Lower lobe of right lung (tissue), 2 donors: ENCODE measurements around the gene PLCXD1. TPM values are rescaled to one million over a fixed set of nuclear protein-coding genes. Genes with fewer than 3 reads are reported as not detected.
A peak's percentile ranks its signal among the peaks of the same experiment; 100 is the strongest.
"Not testable (repeated sequence)": the region's sequence is repeated elsewhere in the genome, so short reads cannot be mapped to it uniquely, and the experiment has no call there.

Source experiments
- ATAC-seq, 2 donors: fragments of 200-7000 bp; cut with Tn5 transposase; one replicate each; pipeline ENCODE4 v1.9.1; 2020 to 2022; ENCODE audit warnings: mild to moderate bottlenecking in 2 of 2, moderate library complexity in 2 of 2
- DNase-seq: peaks from one replicate; pipeline ENCODE4 v3.0.0-alpha.2; 2020
- H3K27ac ChIP-seq: fragments of 200-600 bp; one replicate; pipeline ENCODE4 v1.8.0; 2022
- H3K27me3 ChIP-seq: fragments of 200-600 bp; one replicate; pipeline ENCODE4 v1.8.0; 2022; ENCODE audit warnings: low read depth
- H3K36me3 ChIP-seq: fragments of 200-600 bp; one replicate; pipeline ENCODE4 v1.8.0; 2022; ENCODE audit warnings: mild to moderate bottlenecking
- H3K4me1 ChIP-seq: fragments of 200-600 bp; one replicate; pipeline ENCODE4 v1.8.0; 2022
- H3K4me3 ChIP-seq: fragments of 200-600 bp; one replicate; pipeline ENCODE4 v1.8.0; 2022; ENCODE audit warnings: mild to moderate bottlenecking
- H3K9me3 ChIP-seq: fragments of 200-600 bp; one replicate; pipeline ENCODE4 v1.8.0; 2022
- intact Hi-C: fragments of 100-400 bp; cut with DNase I; formaldehyde crosslinking; loops from one replicate; pipeline ENCODE4 v1.11.0; 2022
- total RNA-seq: library from RNA; stranded (reverse); fragmentation: NEBNext Ultra II Directional; extraction: Animal tissue kit (Norgen Biotek cat#: 25700); gene quantifications from one replicate; pipeline ENCODE4 v1.2.1, GENCODE V29; 2021
- TF ChIP-seq, protein P1 (sequence below): fragments of 200-600 bp; IDR thresholded peaks from one replicate; pipeline ENCODE4 v1.8.0; 2022; ENCODE audit warnings: antibody characterized with exemption, mild to moderate bottlenecking
- donor health status: DM: no; HTN: yes; CAD: no; lungs with severe emphysema.

The PLCXD1 gene
- total RNA-seq, 1 donor from 2014 or later = 23.7 TPM

DNA sequence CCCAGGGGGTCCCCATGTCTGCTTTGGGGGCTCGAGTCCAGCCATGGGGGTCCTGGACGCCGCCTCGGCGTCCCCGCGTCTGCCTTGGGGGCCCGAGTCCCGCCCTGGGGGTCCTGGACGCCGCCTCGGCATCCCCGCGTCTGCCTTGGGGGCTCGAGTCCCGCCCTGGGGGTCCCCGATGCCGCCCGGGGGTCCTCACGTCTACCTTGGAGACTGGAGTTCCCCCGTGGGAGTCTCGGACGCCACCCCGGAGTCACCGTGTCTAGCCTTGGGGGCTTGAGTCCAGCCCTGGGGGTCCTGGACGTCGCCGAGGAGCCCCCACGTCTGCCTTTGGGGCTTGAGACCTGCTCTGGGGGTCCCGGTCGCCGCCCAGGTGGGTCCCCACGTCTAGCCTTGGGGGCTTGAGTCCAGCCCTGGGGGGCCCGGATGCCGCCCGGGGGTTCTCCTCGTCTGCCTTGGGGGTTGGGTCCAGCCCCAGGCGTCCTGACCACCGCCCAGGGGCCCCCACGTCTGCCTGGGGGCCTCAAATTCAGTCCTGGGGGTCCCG lies 38.5 kb downstream of the PLCXD1 start:
- ATAC-seq = no peak
- Histone ChIP-seq H3K27me3 (no peaks in the 10 kb centered on the region), H3K9me3 (no peaks in the 10 kb centered on the region), H3K36me3 (peaks cover 15% of the 10 kb centered on the region), H3K4me1 (peaks cover 13% of the 10 kb centered on the region), H3K27ac (peak overlapping the region; percentile 88), H3K4me3 (peak overlapping the region; percentile 86)
- intact Hi-C loops = no loop called here
- TF ChIP-seq, protein P1, sequence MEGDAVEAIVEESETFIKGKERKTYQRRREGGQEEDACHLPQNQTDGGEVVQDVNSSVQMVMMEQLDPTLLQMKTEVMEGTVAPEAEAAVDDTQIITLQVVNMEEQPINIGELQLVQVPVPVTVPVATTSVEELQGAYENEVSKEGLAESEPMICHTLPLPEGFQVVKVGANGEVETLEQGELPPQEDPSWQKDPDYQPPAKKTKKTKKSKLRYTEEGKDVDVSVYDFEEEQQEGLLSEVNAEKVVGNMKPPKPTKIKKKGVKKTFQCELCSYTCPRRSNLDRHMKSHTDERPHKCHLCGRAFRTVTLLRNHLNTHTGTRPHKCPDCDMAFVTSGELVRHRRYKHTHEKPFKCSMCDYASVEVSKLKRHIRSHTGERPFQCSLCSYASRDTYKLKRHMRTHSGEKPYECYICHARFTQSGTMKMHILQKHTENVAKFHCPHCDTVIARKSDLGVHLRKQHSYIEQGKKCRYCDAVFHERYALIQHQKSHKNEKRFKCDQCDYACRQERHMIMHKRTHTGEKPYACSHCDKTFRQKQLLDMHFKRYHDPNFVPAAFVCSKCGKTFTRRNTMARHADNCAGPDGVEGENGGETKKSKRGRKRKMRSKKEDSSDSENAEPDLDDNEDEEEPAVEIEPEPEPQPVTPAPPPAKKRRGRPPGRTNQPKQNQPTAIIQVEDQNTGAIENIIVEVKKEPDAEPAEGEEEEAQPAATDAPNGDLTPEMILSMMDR = no peak
- peak; percentile 67 for DNase-seq

DNA sequence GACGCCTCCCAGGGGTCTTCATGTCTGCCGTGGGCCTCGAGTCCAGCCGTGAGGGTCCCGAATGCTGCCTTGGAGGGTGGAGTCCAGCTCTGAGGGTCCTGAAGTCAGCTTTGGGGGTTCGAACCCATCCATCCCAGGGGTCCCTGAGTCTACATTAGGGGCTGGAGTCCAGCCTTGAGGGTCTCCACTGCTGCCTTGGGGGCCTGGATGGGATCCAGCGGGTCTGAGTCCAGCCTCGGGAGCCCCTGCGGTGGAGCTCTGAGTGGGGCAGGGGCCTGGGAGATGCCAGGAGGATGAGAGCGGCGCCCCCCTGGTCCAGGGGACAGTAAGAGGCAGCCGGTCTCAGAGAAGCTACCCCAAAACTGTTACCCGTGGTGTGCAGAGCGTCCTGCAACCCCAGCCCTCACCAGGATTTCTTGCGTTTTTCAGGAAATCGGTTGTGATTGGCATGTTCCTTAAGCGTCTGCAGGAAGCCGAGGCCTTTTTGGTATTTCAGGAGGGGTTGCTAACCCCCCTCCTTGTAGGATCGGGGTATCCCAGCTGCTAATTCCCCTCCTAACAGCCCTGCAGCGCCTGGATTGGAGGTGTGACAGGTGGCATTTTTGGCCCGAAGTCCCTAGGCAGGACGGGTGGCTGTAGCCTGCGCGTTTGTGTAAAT lies 39.1 kb downstream of the PLCXD1 start:
- Histone ChIP-seq H3K36me3 (peaks cover 9% of the 10 kb centered on the region), H3K4me1 (peaks cover 13% of the 10 kb centered on the region), H3K27me3 (no peaks in the 10 kb centered on the region), H3K27ac (peak overlapping the region; percentile 88), H3K4me3 (peak overlapping the region; percentile 86), H3K9me3 (no peaks in the 10 kb centered on the region)
- DNase-seq (peak; percentile 43), ATAC-seq (no peak)
- intact Hi-C loops = no loop called here
- TF ChIP-seq, protein P1 = no peak

DNA sequence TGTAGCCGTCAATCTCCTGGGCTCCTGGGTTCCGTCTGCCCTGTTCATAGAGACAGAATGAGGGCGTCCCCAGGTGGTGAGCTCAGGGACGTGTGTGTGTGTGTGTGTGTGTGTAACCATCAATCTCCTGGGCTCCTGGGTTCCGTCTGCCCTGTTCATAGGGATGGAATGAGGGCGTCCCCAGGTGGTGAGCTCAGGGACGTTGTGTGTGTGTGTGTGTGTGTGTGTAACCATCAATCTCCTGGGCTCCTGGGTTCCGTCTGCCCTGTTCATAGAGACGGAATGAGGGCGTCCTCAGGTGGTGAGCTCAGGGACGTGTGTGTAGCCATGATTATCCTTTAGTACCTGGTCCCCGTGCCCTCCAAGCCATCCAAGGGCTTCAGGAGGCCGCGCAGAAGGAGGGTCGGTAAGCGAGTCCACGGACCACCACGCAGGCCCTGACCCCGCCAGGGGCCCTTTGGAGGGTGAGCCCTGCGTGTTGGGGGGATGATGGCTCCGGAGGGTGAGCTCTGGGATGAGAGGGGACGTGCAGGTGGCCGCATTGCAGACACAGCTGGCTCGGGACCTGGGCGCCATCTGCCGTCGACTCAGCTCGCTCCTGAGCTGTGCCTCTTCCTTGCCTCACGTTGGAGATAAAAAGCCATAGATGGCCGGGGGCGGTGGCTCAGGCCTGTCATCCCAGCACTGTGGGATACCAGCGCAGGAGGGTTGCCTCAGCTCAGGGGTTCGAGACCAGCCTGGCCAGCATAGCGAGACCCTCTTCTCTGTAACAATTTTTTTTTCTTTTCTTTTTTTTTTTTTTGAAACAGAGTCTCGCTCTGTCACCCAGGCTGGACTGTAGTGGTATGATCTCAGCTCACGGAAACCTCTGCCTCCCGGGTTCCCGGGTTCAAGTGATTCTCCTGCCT lies 42.8 kb downstream of the PLCXD1 start:
- Histone ChIP-seq H3K9me3 (no peaks in the 10 kb centered on the region), H3K36me3 (no peaks in the 10 kb centered on the region), H3K27me3 (no peaks in the 10 kb centered on the region), H3K27ac (no peak overlapping the region), H3K4me1 (peaks cover 13% of the 10 kb centered on the region), H3K4me3 (no peak overlapping the region)
- ATAC-seq = peak; percentile 46 to 52
- TF ChIP-seq, protein P1 = no peak
- intact Hi-C loops = no loop called here
- peak; percentile 82 for DNase-seq

DNA sequence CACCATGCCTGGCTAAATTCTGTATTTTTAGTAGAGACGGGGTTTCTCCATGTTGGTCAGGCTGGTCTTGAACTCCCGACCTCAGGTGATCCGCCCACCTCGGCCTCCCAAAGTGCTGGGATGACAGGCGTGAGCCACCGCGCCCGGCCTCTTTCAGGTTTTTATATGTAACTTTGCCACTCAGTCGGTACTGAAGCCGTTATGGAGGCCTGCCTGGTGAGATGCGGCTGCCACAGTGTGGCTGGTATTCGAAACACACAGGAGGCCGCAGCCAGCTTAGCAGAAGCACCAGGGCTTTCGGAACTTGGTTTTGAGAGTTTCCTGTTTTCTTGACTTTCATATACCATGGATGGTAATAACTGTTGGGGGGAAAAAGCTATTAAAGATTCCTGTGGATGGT lies 43.5 kb downstream of the PLCXD1 start:
- peaks cover 13% of the 10 kb centered on the region for H3K4me1 ChIP-seq
- H3K36me3 ChIP-seq, H3K27me3 ChIP-seq, H3K9me3 ChIP-seq, H3K4me3 ChIP-seq, H3K27ac ChIP-seq, intact Hi-C loops: not testable (repeated sequence)
- DNase-seq (peak; percentile 41), ATAC-seq (peak in 1 of 2 donors; percentile 27)

DNA sequence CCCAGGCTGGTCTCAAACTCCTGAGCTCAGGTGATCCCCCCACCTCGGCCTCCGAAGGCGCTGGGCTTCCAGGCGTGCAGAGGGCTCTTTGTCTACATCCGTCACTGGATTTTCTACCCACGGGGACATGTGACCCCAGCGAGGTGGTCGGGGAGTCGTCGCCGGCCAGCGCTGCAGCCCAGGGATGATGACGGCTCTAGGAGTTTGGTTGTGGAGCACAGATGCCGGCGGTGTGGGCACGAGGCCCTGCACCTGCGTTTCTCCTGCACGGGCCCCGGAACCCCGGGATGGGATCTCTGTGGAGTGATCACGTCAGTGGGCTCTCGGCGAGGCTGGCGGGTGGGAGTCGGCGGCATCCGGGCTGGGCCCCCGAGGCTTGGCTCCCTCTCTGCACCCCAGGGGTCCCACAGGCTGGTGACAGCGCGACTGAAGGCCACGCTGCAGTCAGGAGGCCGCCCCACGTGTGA lies 46.5 kb downstream of the PLCXD1 start:
- TF ChIP-seq, protein P1 = no peak
- H3K36me3 ChIP-seq = no peaks in the 10 kb centered on the region
- DNase-seq = peak; percentile 41
- intact Hi-C loops = no loop called here
- H3K27me3 ChIP-seq = peaks cover 22% of the 10 kb centered on the region
- no peak for ATAC-seq
- peaks cover 11% of the 10 kb centered on the region for H3K4me1 ChIP-seq
- no peak overlapping the region for H3K4me3 ChIP-seq
- H3K9me3 ChIP-seq = no peaks in the 10 kb centered on the region
- no peak overlapping the region for H3K27ac ChIP-seq
